Activated CD8-positive, alpha-beta memory T cell treated with anti-CD3 and anti-CD28 coated beads for 36 hours (primary cell): ENCODE data around the gene FEM1A. TPM values are rescaled to one million over a fixed set of nuclear protein-coding genes. Genes with fewer than 3 reads are reported as not detected.
"Not testable (repeated sequence)": the region's sequence is repeated elsewhere in the genome, so short reads cannot be mapped to it uniquely, and the experiment has no call there.

Source experiments
- CTCF ChIA-PET: fragments of 350-600 bp; sonication (Branson Sonifier 250); formaldehyde crosslinking; loops from one replicate; lab custom pipeline; 2021; ENCODE audit warnings: antibody characterized with exemption; lab: Charles Lee
- POLR2A ChIA-PET: fragments of 350-600 bp; sonication (Branson Sonifier 250); formaldehyde crosslinking; loops from one replicate; lab custom pipeline; 2021; ENCODE audit warnings: antibody characterized with exemption; lab: Charles Lee
- total RNA-seq, 2 experiments: library from RNA; stranded (reverse); gene quantifications; one replicate each; pipeline ENCODE4 v1.2.3, GENCODE V29; 2021

FEM1A gene
- total RNA-seq, 2 experiments from 2014 or later = 22.0 to 23.6 TPM

GRCh38 chr19:4802711-4803110, 11.2 kb downstream of the FEM1A start:
- POLR2A ChIA-PET = no interaction called here
- CTCF ChIA-PET = interaction anchor here (1.2 to 1.7 kb wide), 3 partner anchors 10 to 49 kb away, joined by 3 to 5 read pairs (median 4); partner anchors contain the start of gene FEM1A

GRCh38 chr19:4803736-4804695, 12.5 kb downstream of the FEM1A start:
- ChIA-PET CTCF (interaction anchor here (0.7 to 7.7 kb wide), 10 partner anchors 9 to 223 kb away, joined by 3 to 157 read pairs (median 4); no protein-coding TSS in a partner anchor), POLR2A (no interaction called here)

- CTCF ChIA-PET = interaction anchor here (0.7 to 7.7 kb wide), 4 partner anchors 10 to 72 kb away, joined by 3 to 157 read pairs (median 4); no protein-coding TSS in a partner anchor
- POLR2A ChIA-PET = not testable (repeated sequence)
These were observed 13.6 kb downstream of the FEM1A start for GRCh38 chr19:4805140-4805539.

- CTCF ChIA-PET = interaction anchor here (0.9 to 7.7 kb wide), 2 partner anchors 48 to 74 kb away, joined by 3 to 157 read pairs; no protein-coding TSS in a partner anchor
These were observed 14.8 kb downstream of the FEM1A start for GRCh38 chr19:4806384-4806783.

DNA sequence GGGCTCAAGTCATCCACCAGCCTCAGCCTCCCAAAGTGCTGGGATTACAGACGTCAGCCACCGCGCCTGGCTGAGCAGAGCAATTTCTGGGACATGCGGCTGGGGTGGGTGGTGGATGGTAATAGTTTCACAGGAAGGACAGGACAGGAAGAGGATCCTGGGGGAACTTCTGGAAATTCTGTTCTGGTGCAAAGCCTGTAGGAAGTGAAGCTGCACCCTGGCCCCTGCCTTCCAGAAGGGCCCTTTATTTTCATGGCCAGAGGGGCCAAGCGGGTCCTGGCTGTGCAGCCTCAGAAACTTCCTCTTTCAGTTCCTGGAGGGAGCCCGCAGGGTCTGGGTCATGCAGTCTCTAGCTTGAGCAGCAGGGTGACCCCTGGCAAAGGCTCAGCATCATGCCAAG, 15.7 kb downstream of the FEM1A start:
- POLR2A ChIA-PET = no interaction called here

More at GRCh38 chr19:4806384-4806783, 14.8 kb downstream of the FEM1A start:
- POLR2A ChIA-PET = no interaction called here

GRCh38 chr19:4811328-4812131, 20.0 kb downstream of the FEM1A start:
- ChIA-PET CTCF (interaction anchor here (0.6 to 7.7 kb wide), 15 partner anchors 11 to 622 kb away, joined by 3 to 157 read pairs (median 14); partner anchors contain the start of gene TICAM1), POLR2A (interaction anchor here (0.6 kb wide), 3 partner anchors 26 to 134 kb away, joined by 3 to 7 read pairs (median 7); no protein-coding TSS in a partner anchor)

More for the DNA sequence above, 15.7 kb downstream of the FEM1A start:
- CTCF ChIA-PET = interaction anchor here (0.9 to 7.7 kb wide), 2 partner anchors 47 to 75 kb away, joined by 3 to 157 read pairs; no protein-coding TSS in a partner anchor

GRCh38 chr19:4814625-4815425, 23.3 kb downstream of the FEM1A start:
- POLR2A ChIA-PET = interaction anchor here (0.6 kb wide), 2 partner anchors 24 to 77 kb away, joined by 3 to 5 read pairs; no protein-coding TSS in a partner anchor

DNA sequence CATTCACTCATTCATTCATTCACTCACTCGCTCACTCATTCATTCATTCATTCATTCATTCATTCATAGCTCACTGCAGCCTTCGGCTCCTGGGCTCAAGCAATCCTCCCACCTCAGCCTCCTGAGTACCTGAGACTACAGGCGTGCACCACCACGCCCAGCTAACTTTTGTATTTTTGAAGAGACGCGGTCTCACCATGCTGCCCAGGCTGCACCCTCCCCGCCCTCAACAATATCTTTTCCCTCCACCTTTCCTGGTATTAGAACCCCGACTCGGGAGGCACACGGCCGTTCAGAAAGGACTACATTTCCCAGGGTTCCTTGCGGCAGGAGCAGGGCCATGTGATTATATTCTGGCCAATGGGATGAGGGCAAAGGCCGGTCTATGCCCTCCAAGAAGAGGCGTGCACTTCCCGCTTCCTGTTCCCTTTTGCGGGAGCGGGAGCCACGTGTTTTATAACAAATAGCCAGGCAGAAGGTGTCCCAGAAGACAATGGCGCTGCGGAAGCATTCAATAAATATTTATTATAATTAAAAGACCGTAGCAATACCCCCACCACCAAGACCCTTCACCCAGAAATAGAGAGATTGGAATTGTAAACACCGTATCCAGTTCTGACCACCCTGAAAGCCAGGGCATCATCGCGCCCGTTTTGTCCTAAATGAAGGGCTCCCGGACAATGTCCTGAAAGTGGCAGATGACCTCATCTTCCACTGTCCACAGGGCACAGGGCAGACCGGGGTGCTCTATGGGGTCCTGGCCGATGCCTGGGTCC, 24.1 kb downstream of the FEM1A start:
- ChIA-PET CTCF (interaction anchor here (2.1 to 3.9 kb wide), 2 partner anchors 37 to 216 kb away, joined by 5 to 20 read pairs; no protein-coding TSS in a partner anchor), POLR2A (no interaction called here)

More at GRCh38 chr19:4814625-4815425, 23.3 kb downstream of the FEM1A start:
- CTCF ChIA-PET = interaction anchor here (0.6 to 6.0 kb wide), 6 partner anchors 10 to 217 kb away, joined by 3 to 37 read pairs (median 6); partner anchors contain the start of genes FEM1A and TICAM1

DNA sequence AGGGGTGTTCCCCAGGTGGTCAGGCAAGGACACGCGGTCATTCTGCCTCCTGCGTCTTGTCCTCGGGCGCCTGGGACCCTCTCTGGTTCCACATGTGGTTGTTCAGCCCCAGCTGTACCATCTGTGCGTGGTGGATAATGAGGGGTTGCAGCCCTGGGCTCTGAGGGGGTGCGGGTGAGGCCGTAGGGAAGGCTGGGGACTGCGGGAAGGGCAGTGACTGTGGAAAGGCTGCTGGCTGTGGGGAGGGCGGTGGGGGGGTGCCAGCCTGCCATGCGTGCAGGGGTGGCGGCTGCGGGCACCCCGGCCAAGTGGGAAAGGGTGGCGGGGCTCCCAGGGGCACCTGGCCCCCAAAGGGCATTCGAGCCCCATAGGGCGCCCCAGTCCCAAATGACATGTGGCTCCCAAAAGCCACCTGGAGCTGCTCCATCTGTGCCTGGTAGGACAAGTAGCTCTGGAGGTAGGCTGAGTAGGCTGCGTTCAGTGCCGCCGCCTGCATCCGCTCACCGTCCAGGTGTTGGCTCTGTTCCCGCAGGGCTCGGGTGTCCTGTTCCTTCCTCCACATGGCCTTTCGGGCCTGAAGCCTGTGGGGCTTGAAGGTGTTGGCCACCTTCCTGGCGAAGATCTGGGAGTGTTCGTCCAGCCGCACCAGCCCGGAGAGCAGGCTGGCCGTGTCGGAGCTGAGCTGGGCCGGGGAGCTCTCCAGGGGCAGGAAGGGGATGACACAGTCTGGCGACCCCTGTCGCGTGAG, 24.8 kb downstream of the FEM1A start:
- POLR2A ChIA-PET = no interaction called here

DNA sequence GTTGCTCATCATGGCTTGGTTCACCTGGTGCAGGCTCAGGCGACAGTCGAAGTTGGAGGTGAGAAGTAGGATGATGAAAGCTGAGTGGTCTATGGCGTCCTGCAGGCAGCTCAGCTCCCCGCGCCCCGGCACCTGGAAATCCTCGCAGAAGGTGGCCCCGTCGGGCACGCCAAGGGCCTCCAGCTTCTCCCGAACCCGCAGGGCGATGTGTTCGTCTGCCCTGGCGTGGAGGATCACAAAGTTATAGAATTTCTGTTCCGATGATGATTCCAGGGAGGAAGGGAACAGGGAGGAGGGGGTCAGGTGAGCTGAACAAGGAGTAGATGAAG, 25.4 kb downstream of the FEM1A start:
- ChIA-PET POLR2A (no interaction called here), CTCF (interaction anchor here (1.4 to 1.6 kb wide), 2 partner anchors 30 to 214 kb away, joined by 3 to 4 read pairs; no protein-coding TSS in a partner anchor)

More for the DNA sequence above, 24.8 kb downstream of the FEM1A start:
- CTCF ChIA-PET = interaction anchor here (1.4 kb wide), 1 partner anchor 215 kb away, joined by 4 read pairs; no protein-coding TSS in a partner anchor

DNA sequence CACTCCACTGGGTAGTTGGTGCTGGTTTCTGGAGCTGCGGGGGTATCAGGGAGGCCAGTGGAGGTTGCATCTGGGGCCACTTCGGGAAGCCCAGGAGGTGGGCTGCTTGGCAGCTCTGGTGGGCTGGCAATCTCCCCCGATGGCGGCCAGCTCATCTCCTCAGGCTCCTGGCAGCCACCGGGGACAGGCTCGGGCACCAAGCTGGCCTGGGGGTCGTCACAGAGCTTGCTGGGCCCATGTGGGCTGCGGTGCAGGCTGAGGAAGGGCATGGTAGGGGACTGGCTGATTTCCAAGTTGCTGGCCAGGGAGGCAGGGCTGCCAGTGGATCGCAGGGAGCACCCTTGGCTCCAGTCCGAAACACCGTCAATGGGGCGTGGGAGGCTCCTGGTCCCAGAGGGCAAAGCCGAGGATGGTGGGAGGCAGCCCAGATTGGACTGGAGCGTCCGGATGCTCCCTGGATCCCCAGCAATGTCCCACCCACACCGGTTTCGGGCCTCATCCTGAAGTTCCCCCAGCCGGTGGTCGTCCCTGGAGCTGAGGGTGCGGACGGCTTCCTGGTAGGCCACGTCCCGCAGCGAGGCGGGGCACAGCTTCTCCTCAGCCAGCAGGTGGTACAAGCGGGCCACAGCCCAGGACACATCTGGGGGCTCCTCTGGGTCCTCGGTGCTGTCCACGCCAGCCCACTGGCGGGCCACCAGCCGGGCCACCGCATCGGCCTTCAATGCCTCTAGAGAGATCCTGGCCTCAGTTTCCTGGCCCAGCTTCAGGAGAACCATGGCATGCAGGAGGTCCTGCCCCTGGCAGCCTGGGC, 26.1 kb downstream of the FEM1A start:
- ChIA-PET POLR2A (no interaction called here), CTCF (interaction anchor here (1.4 to 3.3 kb wide), 4 partner anchors 8 to 213 kb away, joined by 3 to 15 read pairs (median 9); no protein-coding TSS in a partner anchor)

GRCh38 chr19:4821265-4821664, 29.7 kb downstream of the FEM1A start:
- ChIA-PET CTCF (interaction anchor here (3.3 to 3.4 kb wide), 2 partner anchors 9 to 12 kb away, joined by 15 to 18 read pairs; no protein-coding TSS in a partner anchor), POLR2A (no interaction called here)

DNA sequence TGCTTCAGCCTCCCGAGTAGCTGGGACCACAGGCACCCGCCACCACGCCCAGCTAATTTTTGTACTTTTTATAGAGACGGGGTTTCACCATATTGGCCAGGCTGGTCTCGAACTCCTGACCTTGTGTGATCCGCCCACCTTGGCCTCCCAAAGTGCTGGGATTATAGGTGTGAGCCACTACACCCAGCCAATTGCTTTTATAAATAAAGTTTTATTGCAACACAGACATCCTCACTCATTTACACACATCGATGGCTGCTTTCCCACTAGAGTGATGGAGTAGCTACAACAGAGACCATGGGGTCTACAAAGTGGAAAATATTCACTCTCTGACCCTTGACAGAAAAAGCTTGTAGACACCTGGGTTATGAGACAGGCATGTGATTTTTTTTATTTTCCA, 30.8 kb downstream of the FEM1A start:
- CTCF ChIA-PET = interaction anchor here (1.1 to 3.4 kb wide), 3 partner anchors 10 to 29 kb away, joined by 5 to 18 read pairs (median 11); no protein-coding TSS in a partner anchor
- POLR2A ChIA-PET = not testable (repeated sequence)

GRCh38 chr19:4823577-4823976, 32.0 kb downstream of the FEM1A start:
- ChIA-PET CTCF (interaction anchor here (0.7 to 3.4 kb wide), 3 partner anchors 11 to 83 kb away, joined by 3 to 18 read pairs (median 11); no protein-coding TSS in a partner anchor), POLR2A (interaction anchor here (0.7 kb wide), 2 partner anchors 19 to 90 kb away, joined by 5 to 7 read pairs; no protein-coding TSS in a partner anchor)
